ENCODE results near the gene RBM33. TPM values are rescaled to one million over a fixed set of nuclear protein-coding genes. Genes with fewer than 3 reads are reported as not detected.

RBM33 gene
- total and polyA plus RNA-seq, 9 of the 15 experiments (the other 6 are each of a cell fraction or from before 2014, with no cell fraction given): 4.4 to 80.7 (median 27.3) TPM

- Histone ChIP-seq H3K4me3 (no peak overlapping the region), H2AFZ (ENCODE audit: low read depth, low read length) (peak overlapping the region; percentile 14; the same call in 1 of the 2 replicates), H3K36me3 (ENCODE audit: control insufficient read depth, insufficient read depth, low read length) (no peaks in the 10 kb centered on the region), H4K20me1 (replicated peaks; ENCODE audit: control insufficient read depth, insufficient read depth, low read length) (no peaks in the 10 kb centered on the region), H3K4me1 (replicated peaks in 1 of 2; ENCODE audit: control insufficient read depth in 2 of 2, insufficient read depth in 2 of 2, low read length in 2 of 2) (no peaks in the 10 kb centered on the region; a peak in 1 of 5 replicates), H3K27ac (ENCODE audit: extremely low read depth, low read depth, low read length) (no peak overlapping the region), H3K27me3 (ENCODE audit: control insufficient read depth in 2 of 2, insufficient read depth in 2 of 2, low read length in 2 of 2) (peaks cover 43 to 57% of the 10 kb centered on the region in 2 experiments), H3K9me3 (replicated peaks; ENCODE audit: control insufficient read depth, insufficient read depth, low read depth, low read length) (no peaks in the 10 kb centered on the region), H3K9me1 (ENCODE audit: control insufficient read depth, insufficient read depth, low read length) (no peaks in the 10 kb centered on the region), H3K9ac (ENCODE audit: insufficient read depth in 1 of 2, low read depth in 2 of 2, low read length in 2 of 2) (no peak overlapping the region; a peak in 1 of 4 replicates), H3K79me2 (ENCODE audit: control insufficient read depth, insufficient read depth, low read length) (no peaks in the 10 kb centered on the region), H3K4me2 (ENCODE audit: insufficient read depth, low read length) (no peak overlapping the region)
- ATAC-seq (no peak), FAIRE-seq (no peak), DNase-seq (ENCODE audit: extremely low read depth in 1 of 4, low spot score in 3 of 4) (no peak)
- ChIA-PET CTCF (ENCODE audit: low intra/inter-chr PET ratio) (no interaction called here), POLR2A (interaction anchor here (0.7 to 1.2 kb wide), 5 partner anchors 9 to 32 kb away, joined by 3 to 9 read pairs (median 3); partner anchors contain the start of gene RBM33)
- BruUV-seq (replicated peaks): no TSS peak
- under 1% methylated on average over 10 of the region's 10 CpGs for WGBS (ENCODE audit: insufficient coverage, low coverage, missing lambda C conversion rate)
- intact Hi-C loops (cut with micrococcal nuclease) (no loop called here), in situ Hi-C loops (cut with MboI) (no loop called here)
- TF ChIP-seq MGA (IDR thresholded peaks at IDR 0.05): peak; percentile 59
- peak; percentile 56 for TF ChIP-seq MAX (CRISPR knock-in tag; IDR thresholded peaks at IDR 0.05)
- peak; percentile 55 for TF ChIP-seq L3MBTL2 (IDR thresholded peaks at IDR 0.05)
- TF ChIP-seq SRSF9 (IDR thresholded peaks at IDR 0.05; ENCODE audit: borderline replicate concordance, low read depth, low read length): no peak
- TF ChIP-seq KLF16 (IDR thresholded peaks at IDR 0.05): no peak
- TF ChIP-seq E2F6 (IDR thresholded peaks at IDR 0.05; ENCODE audit: borderline replicate concordance in 1 of 2, extremely low read depth in 1 of 2, insufficient read depth in 1 of 2, insufficient read length in 1 of 2, low read depth in 1 of 2, low read length in 1 of 2, poor library complexity in 1 of 2, severe bottlenecking in 1 of 2): peak in 1 of 2 experiments; percentile 51
Measured at GRCh38 chr7:155612658-155613057, 31.8 kb upstream of the RBM33 start.

Data from K562 (cell line).